Activated CD8-positive, alpha-beta memory T cell treated with anti-CD3 and anti-CD28 coated beads, Interleukin-2, amount 50 U/mL, for 4 hours (primary cell): ENCODE measurements around the gene ALAD.
"Not testable (repeated sequence)": the region's sequence is repeated elsewhere in the genome, so short reads cannot be mapped to it uniquely, and the experiment has no call there.

ENCODE experiments used
- DNase-seq: peaks from one replicate; pipeline ENCODE4 v3.0.0-alpha.2; 2020

ALAD gene

GRCh38 chr9:113401027-113401792 lies at the start of gene ALAD:
TSS of gene ALAD (minus strand) at chr9:113401284. CDS start at chr9:113393559, 7,725 bp downstream.
- DNase-seq, result peak; percentile 100

GRCh38 chr9:113449376-113449775 lies 48.3 kb upstream of the ALAD start:
- no peak for DNase-seq

- no peak for DNase-seq
Measured at GRCh38 chr9:113446323-113446740, 45.2 kb upstream of the ALAD start.

GRCh38 chr9:113444736-113445135 lies 43.7 kb upstream of the ALAD start:
- DNase-seq, result no peak

GRCh38 chr9:113437716-113438115 lies 36.6 kb upstream of the ALAD start:
- not testable (repeated sequence) for DNase-seq

- no peak for DNase-seq
Measured at GRCh38 chr9:113436728-113437515, 35.8 kb upstream of the ALAD start.

- no peak for DNase-seq
Measured at GRCh38 chr9:113431191-113431590, 30.1 kb upstream of the ALAD start.

- no peak for DNase-seq
Measured at GRCh38 chr9:113428062-113428615, 27.1 kb upstream of the ALAD start.

GRCh38 chr9:113427629-113428028 lies 26.5 kb upstream of the ALAD start:
- DNase-seq, result no peak

- DNase-seq, result no peak
Measured at GRCh38 chr9:113426701-113427100, 25.6 kb upstream of the ALAD start.

GRCh38 chr9:113425072-113425471 lies 24.0 kb upstream of the ALAD start:
- DNase-seq, result no peak

- DNase-seq, result no peak
Measured at GRCh38 chr9:113421726-113422125, 20.6 kb upstream of the ALAD start.

GRCh38 chr9:113417370-113417769 lies 16.3 kb upstream of the ALAD start:
- DNase-seq, result no peak

- no peak for DNase-seq
Measured at GRCh38 chr9:113416149-113416721, 15.2 kb upstream of the ALAD start.

- DNase-seq, result peak; percentile 95
Measured at GRCh38 chr9:113410207-113410864, 9.3 kb upstream of the ALAD start, which contains the start of the genes C9orf43 and POLE3. TSS of gene C9orf43 (plus strand) at chr9:113410747. CDS start at chr9:113413494, 2,747 bp downstream. TSS of gene POLE3 (minus strand) at chr9:113410675. CDS start at chr9:113410293, 382 bp downstream.

- no peak for DNase-seq
Measured at GRCh38 chr9:113409883-113410206, 8.8 kb upstream of the ALAD start.

- no peak for DNase-seq
Measured at GRCh38 chr9:113409481-113409880, 8.4 kb upstream of the ALAD start.

GRCh38 chr9:113406873-113407511 lies 5.9 kb upstream of the ALAD start:
- DNase-seq, result peak; percentile 51

- not testable (repeated sequence) for DNase-seq
Measured at GRCh38 chr9:113406353-113406752, 5.3 kb upstream of the ALAD start.

GRCh38 chr9:113403646-113404045 lies 2.6 kb upstream of the ALAD start:
- DNase-seq, result no peak

GRCh38 chr9:113399646-113400200 lies 1.4 kb downstream of the ALAD start:
- no peak for DNase-seq

GRCh38 chr9:113398796-113399195 lies 2.3 kb downstream of the ALAD start:
- no peak for DNase-seq
